Stimulated activated CD4-positive, alpha-beta T cell treated with anti-CD3 and anti-CD28 coated beads, Interleukin-15, amount 100 ng/mL, for 24 hours (primary cell): ENCODE results near the gene PSMD3.
"Not testable (repeated sequence)": the region's sequence is repeated elsewhere in the genome, so short reads cannot be mapped to it uniquely, and the experiment has no call there.

Experiments used
- DNase-seq: peaks from one replicate; pipeline ENCODE4 v3.0.0-alpha.2; 2020

Gene PSMD3

GRCh38 chr17:40000161-40000560 lies 19.6 kb downstream of the PSMD3 start:
- no peak for DNase-seq

GRCh38 chr17:40001335-40001734 lies 20.7 kb downstream of the PSMD3 start:
- DNase-seq = not testable (repeated sequence)

DNA sequence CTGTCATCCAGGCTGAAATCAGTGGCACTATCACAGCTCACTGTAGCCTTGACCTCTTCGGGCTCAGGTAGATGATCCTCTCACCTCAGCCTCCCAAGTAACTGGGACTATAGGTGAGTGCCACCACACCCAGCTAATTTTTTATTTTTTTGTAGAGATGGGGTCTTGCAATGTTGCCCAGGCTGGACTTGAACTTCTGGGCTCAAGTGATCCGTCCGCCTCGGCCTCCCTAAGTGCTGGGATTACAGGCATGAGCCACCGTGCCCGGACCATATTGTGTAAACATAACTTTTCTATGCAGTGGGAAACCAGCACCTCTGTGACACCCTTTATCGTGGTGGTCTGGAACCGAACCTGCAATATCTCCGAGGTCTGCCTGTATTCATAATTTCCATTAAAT lies 23.5 kb downstream of the PSMD3 start:
- no peak for DNase-seq

DNA sequence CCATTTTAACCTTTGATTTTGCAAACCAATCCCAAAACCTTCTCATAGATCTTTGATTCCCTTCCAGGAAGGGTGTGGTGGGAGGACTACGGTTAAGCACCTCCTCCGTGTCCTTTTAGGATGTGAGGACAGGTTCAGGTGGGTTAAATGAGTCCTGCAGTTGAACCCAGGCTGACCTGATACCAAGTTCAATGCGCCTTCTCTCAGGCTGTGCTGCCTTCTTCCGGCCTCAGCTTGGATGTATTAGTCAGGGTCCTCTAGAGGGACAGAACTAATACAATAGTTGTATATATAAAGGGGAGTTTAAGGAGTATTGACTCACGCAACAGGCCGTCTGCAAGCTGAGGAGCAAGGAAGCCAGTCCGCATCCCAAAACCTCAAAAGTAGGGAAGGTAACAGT lies 24.1 kb downstream of the PSMD3 start:
- no peak for DNase-seq

DNA sequence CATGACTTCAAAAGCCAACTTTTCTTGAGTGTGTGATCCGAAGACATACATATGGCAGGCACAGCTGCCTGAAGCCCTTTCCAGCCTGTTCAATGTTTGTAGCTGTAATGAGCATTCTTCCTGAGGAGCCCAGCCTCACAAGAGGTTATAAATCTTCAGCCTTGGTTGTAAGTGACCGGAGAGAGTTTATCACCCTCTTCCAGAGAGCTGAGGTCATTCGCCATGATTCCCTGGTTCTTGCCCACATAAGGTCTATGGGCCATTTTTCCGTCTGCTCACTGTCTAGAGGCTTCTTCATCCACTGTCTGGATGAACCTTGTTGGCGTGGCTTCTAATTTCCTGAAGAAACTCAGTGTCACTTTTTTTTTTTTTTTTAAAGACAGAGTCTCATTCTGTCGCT lies 24.9 kb downstream of the PSMD3 start:
- no peak for DNase-seq

DNA sequence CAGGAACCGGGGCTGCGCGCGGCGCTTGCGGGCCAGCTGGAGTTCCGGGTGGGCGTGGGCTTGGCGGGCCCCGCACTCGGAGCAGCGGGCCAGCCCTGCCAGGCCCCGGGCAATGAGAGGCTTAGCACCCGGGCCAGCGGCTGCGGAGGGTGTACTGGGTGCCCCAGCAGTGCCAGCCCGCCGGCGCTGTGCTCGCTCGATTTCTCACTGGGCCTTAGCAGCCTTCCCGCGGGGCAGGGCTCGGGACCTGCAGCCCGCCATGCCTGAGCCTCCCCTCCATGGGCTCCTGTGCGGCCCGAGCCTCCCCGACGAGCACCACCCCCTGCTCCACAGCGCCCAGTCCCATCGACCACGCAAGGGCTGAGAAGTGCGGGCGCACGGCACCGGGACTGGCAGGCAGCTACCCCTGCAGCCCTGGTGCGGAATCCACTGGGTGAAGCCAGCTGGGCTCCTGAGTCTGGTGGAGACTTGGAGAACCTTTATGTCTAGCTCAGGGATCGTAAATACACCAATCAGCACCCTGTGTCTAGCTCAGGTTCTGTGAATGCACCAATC lies 30.4 kb downstream of the PSMD3 start:
- DNase-seq = not testable (repeated sequence)

DNA sequence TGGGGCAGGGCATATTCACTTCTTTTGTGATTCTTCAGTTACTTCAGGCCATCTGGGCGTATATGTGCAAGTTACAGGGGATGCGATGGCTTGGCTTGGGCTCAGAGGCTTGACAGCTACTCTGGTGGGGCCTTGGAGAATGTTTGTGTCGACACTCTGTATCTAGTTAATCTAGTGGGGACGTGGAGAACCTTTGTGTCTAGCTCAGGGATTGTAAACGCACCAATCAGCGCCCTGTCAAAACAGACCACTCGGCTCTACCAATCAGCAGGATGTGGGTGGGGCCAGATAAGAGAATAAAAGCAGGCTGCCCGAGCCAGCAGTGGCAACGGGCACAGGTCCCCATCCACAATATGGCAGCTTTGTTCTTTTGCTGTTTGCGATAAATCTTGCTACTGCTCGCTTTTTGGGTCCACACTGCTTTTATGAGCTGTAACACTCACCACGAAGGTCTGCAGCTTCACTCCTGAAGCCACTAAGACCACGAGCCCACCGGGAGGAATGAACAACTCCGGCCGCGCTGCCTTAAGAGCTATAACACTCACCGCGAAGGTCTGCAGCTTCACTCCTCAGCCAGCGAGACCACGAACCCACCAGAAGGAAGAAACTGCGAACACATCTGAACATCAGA lies 31.5 kb downstream of the PSMD3 start:
- DNase-seq = not testable (repeated sequence)

- no peak for DNase-seq
Measured at GRCh38 chr17:40014375-40014980, 33.9 kb downstream of the PSMD3 start.

GRCh38 chr17:40015005-40015997 lies 34.7 kb downstream of the PSMD3 start, which contains the start of gene CSF3:
CSF3 (plus strand) TSS chr17:40015440; CDS start chr17:40015475, 35 bp downstream.
- no peak for DNase-seq

GRCh38 chr17:40015998-40016985 lies 35.7 kb downstream of the PSMD3 start:
- no peak for DNase-seq

- DNase-seq = no peak
Measured at GRCh38 chr17:40017422-40018080, 36.9 kb downstream of the PSMD3 start.

- no peak for DNase-seq
Measured at GRCh38 chr17:40018211-40019121, 37.9 kb downstream of the PSMD3 start.

DNA sequence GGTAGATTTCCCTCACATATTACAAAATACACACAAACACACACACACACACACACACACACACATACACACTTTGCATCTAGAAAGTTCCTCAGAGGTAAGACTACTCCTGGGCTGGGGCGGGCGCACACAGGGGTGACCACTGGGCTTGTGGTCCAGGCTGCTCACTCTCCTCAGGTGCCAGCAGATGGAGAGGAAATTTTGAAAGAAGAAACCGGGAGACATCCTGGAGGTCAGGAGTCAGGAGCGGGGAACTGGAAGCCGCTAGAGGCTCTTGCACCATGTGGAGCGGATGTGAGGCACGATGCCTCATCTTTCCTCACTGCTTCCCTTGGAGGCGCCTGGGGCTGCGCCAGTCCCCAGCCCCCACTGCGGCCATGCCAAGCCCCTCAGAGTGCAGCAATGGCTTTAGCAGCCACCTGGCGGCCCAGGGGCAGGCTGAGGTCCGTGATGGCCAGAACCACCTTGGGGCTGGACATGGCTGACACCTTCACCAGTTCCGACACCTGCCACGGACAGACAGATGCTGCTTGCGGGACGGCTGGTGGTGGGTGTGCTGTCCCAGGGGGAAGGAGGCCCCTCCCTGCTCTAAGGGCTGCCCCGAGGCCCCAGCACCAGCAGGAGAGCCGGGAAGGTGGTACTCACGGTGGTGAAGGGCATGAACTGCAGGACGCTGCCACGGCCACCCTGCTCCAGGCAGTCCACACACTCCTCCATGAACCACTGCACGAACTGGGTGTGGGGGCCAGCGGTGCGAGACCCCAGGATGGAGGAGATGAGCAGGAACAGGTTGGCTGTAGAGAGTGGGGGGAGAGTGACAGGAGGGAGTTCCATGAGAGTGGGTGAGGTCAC lies 38.8 kb downstream of the PSMD3 start:
- DNase-seq = no peak

GRCh38 chr17:40020146-40020545 lies 39.5 kb downstream of the PSMD3 start:
- no peak for DNase-seq

GRCh38 chr17:40021451-40021971 lies 40.9 kb downstream of the PSMD3 start:
- DNase-seq = no peak

DNA sequence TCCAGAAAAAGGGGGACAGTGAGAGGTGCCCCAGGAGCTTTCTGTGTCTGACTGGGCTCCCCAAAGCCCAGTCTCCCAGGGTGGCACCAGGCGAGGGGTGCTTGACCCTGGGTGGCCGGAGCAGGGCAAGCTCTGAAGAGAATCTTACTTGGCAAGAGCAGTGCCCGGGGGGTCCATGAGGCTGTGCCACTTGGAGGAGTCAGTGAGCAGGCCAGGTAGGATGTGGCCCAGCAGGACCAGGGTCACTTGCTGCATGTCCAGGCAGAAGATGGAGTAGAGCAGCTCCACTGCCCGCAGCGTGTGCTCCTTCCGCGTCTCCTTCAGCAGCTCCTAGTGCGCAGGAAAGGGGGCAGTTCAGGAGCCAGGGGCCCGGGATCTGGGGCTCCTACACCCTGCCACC lies 41.9 kb downstream of the PSMD3 start:
- DNase-seq = no peak

DNA sequence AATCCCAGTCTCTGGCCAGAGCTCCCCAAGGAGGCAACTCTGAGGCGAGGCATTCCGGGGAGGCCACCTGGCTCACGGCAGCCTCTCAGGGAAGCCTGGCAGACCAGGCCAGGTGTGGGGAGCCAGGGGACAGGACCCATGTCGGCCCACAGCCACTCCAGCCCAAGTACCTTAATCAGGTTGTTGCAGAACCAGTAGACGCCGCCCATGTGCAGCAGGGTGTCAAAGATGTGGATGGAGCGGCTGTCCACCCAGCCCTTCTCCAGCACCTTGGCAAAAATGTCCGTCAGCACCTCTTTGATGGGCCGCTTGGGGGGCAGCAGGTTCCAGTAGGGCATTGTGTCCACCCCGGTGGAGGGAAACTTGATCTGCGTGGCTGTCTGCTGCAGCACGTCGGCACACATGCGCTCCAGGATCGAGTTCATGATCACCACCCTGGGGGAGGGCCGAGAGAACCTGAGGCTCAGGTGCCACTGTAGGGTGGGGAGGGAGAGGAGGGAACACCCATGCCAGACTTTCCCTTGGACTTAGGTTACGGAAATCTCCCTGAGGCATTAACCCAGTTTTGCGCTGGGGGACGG lies 42.4 kb downstream of the PSMD3 start:
- DNase-seq = no peak

GRCh38 chr17:40023590-40024292 lies 43.1 kb downstream of the PSMD3 start:
- DNase-seq = no peak
